Caco-2 (cell line): Measurements from ENCODE around the gene TRIM34. TPM values are rescaled to one million over a fixed set of nuclear protein-coding genes. Genes with fewer than 3 reads are reported as not detected.

ENCODE experiments used
- BruUV-seq: library from RNA; stranded (reverse); fragments of 400-500 nt; replicated peaks from 2 replicates; lab custom pipeline; 2021; lab: Mats Ljungman, UMichigan
- CTCF ChIA-PET: fragments of 300-600 bp; sonication (Branson Sonifier 250); formaldehyde crosslinking; loops from one replicate; lab custom pipeline; 2022; ENCODE audit warnings: antibody characterized with exemption; lab: Charles Lee
- POLR2A ChIA-PET: fragments of 300-600 bp; sonication (Branson Sonifier 250); formaldehyde crosslinking; loops from one replicate; lab custom pipeline; 2022; ENCODE audit warnings: antibody characterized with exemption; lab: Charles Lee
- DNase-seq, 2 experiments: peaks; one replicate each; pipeline versions ENCODE4 v3.0.0 to v3.0.0-alpha.2; 2020 to 2022
- H3K27me3 ChIP-seq: replicated peaks from 2 replicates; pipeline ENCODE4 v1.6.0; 2011; ENCODE audit warnings: low read length; ENCODE audit not compliant: control insufficient read depth, insufficient read depth
- H3K36me3 ChIP-seq: 2 replicates; pipeline ENCODE4 v1.5.1; 2011; ENCODE audit warnings: low read length; ENCODE audit not compliant: control insufficient read depth, insufficient read depth
- H3K4me1 ChIP-seq: fragments of 250-450 bp; sonication (Bioruptor Pico); 2 replicates; pipeline ENCODE4 v1.5.1; 2020; ENCODE audit warnings: mild to moderate bottlenecking
- H3K4me3 ChIP-seq: 2 replicates; pipeline ENCODE4 v1.5.1; 2011; ENCODE audit warnings: low read depth, mild to moderate bottlenecking, control low read depth, low read length
- H3K9me3 ChIP-seq: fragments of 250-450 bp; sonication (Bioruptor Pico); 2 replicates; pipeline ENCODE4 v1.5.1; 2020; ENCODE audit warnings: mild to moderate bottlenecking, moderate library complexity
- H3K27ac Mint-ChIP-seq: one replicate; pipeline ENCODE4 v1.8.0; 2022; ENCODE audit warnings: mixed read lengths; ENCODE audit not compliant: unreplicated experiment
- H3K27me3 Mint-ChIP-seq: one replicate; pipeline ENCODE4 v1.8.0; 2022; ENCODE audit warnings: mixed read lengths; ENCODE audit not compliant: insufficient read depth, unreplicated experiment
- H3K36me3 Mint-ChIP-seq: one replicate; pipeline ENCODE4 v1.8.0; 2022; ENCODE audit warnings: mild to moderate bottlenecking, mixed read lengths; ENCODE audit not compliant: insufficient read depth, unreplicated experiment
- H3K4me1 Mint-ChIP-seq: one replicate; pipeline ENCODE4 v1.8.0; 2022; ENCODE audit warnings: low read depth, mixed read lengths; ENCODE audit not compliant: unreplicated experiment
- H3K4me3 Mint-ChIP-seq: one replicate; pipeline ENCODE4 v1.8.0; 2022; ENCODE audit warnings: mild to moderate bottlenecking, moderate library complexity, mixed read lengths; ENCODE audit not compliant: unreplicated experiment
- H3K9me3 Mint-ChIP-seq: one replicate; pipeline ENCODE4 v1.8.0; 2022; ENCODE audit warnings: mixed read lengths; ENCODE audit not compliant: unreplicated experiment
- CTCF ChIP-seq, 2 experiments: fragments of 200-600 bp in 1 of 2; IDR thresholded peaks; 1 replicate in 1 of 2; 2 replicates in 1 of 2; pipeline versions ENCODE4 v1.5.1 to v1.8.0; 2011 to 2022; ENCODE audit warnings: antibody characterized with exemption in 1 of 2, control low read depth in 1 of 2, inconsistent platforms in 1 of 2, low read depth in 1 of 2, low read length in 1 of 2, mild to moderate bottlenecking in 1 of 2, moderate library complexity in 1 of 2; ENCODE audit not compliant: insufficient read depth in 1 of 2, severe bottlenecking in 1 of 2, unreplicated experiment in 1 of 2
- intact Hi-C: fragments of 100-400 bp; cut with micrococcal nuclease; formaldehyde crosslinking; loops from one replicate; pipeline ENCODE4 v1.10.0; 2022; ENCODE audit not compliant: unreplicated experiment
- total RNA-seq: library from RNA; stranded (reverse); gene quantifications from 2 replicates; pipeline ENCODE4 v1.2.3, GENCODE V29; 2022

The TRIM34 gene
- total RNA-seq, 1 experiment from 2014 or later: 4.3 TPM

- Histone ChIP-seq H3K4me1 (no peaks in the 10 kb centered on the region), H3K4me3 (no peak overlapping the region), H3K9me3 (no peaks in the 10 kb centered on the region), H3K36me3 (no peaks in the 10 kb centered on the region), H3K27me3 (no peaks in the 10 kb centered on the region)
- no peak overlapping the region for H3K27ac Mint-ChIP-seq
- no peak overlapping the region for H3K4me3 Mint-ChIP-seq
- BruUV-seq: no TSS peak
- H3K9me3 Mint-ChIP-seq: peaks cover 9% of the 10 kb centered on the region
- H3K36me3 Mint-ChIP-seq: peaks cover 4% of the 10 kb centered on the region
- no peaks in the 10 kb centered on the region for H3K27me3 Mint-ChIP-seq
- no peak for TF ChIP-seq CTCF (IDR thresholded peaks at IDR 0.05; ENCODE audit: insufficient read depth in 1 of 2, low read depth in 1 of 2, low read length in 1 of 2, severe bottlenecking in 1 of 2, unreplicated experiment in 1 of 2)
- intact Hi-C loops: no loop called here
- POLR2A ChIA-PET: no interaction called here
- CTCF ChIA-PET: no interaction called here
- no peak for DNase-seq
- H3K4me1 Mint-ChIP-seq: no peaks in the 10 kb centered on the region
Measured at GRCh38 chr11:5631417-5631816, 6.6 kb downstream of the TRIM34 start.

- Mint-ChIP-seq H3K27ac (no peak overlapping the region), H3K36me3 (peaks cover 4% of the 10 kb centered on the region), H3K27me3 (no peaks in the 10 kb centered on the region), H3K4me3 (no peak overlapping the region), H3K4me1 (no peaks in the 10 kb centered on the region), H3K9me3 (peaks cover 9% of the 10 kb centered on the region)
- ChIA-PET CTCF (no interaction called here), POLR2A (no interaction called here)
- H3K9me3 ChIP-seq: no peaks in the 10 kb centered on the region
- intact Hi-C loops: no loop called here
- H3K36me3 ChIP-seq: no peaks in the 10 kb centered on the region
- H3K27me3 ChIP-seq: no peaks in the 10 kb centered on the region
- no peak for TF ChIP-seq CTCF (IDR thresholded peaks at IDR 0.05; ENCODE audit: insufficient read depth in 1 of 2, low read depth in 1 of 2, low read length in 1 of 2, severe bottlenecking in 1 of 2, unreplicated experiment in 1 of 2)
- no peak overlapping the region for H3K4me3 ChIP-seq
- DNase-seq: no peak
- H3K4me1 ChIP-seq: no peaks in the 10 kb centered on the region
- no TSS peak for BruUV-seq
Measured at GRCh38 chr11:5631969-5632635, 7.3 kb downstream of the TRIM34 start.

GRCh38 chr11:5639953-5640352 lies 15.2 kb downstream of the TRIM34 start:
- Mint-ChIP-seq H3K27ac (no peak overlapping the region), H3K27me3 (no peaks in the 10 kb centered on the region), H3K36me3 (peaks cover 11% of the 10 kb centered on the region), H3K4me1 (no peaks in the 10 kb centered on the region), H3K4me3 (no peak overlapping the region), H3K9me3 (no peaks in the 10 kb centered on the region)
- Histone ChIP-seq H3K27me3 (no peaks in the 10 kb centered on the region), H3K36me3 (no peaks in the 10 kb centered on the region), H3K4me3 (no peak overlapping the region), H3K4me1 (no peaks in the 10 kb centered on the region), H3K9me3 (no peaks in the 10 kb centered on the region)
- no peak for DNase-seq
- ChIA-PET CTCF (no interaction called here), POLR2A (no interaction called here)
- no TSS peak for BruUV-seq
- intact Hi-C loops: no loop called here
- no peak for TF ChIP-seq CTCF (IDR thresholded peaks at IDR 0.05; ENCODE audit: insufficient read depth in 1 of 2, low read depth in 1 of 2, low read length in 1 of 2, severe bottlenecking in 1 of 2, unreplicated experiment in 1 of 2)
